Urinary bladder (tissue), 4 donors: ENCODE data around the gene ILDR1. TPM values are rescaled to one million over a fixed set of nuclear protein-coding genes. Genes with fewer than 3 reads are reported as not detected.
"Not testable (repeated sequence)": the region's sequence is repeated elsewhere in the genome, so short reads cannot be mapped to it uniquely, and the experiment has no call there.

Source experiments
- DNase-seq: peaks from one replicate; pipeline ENCODE4 v3.0.0-alpha.2; 2015; ENCODE audit errors: extremely low spot score
- H3K27ac ChIP-seq: one replicate; pipeline ENCODE4 v1.5.1; 2013; ENCODE audit warnings: low read depth, mild to moderate bottlenecking, moderate library complexity
- H3K36me3 ChIP-seq: one replicate; pipeline ENCODE4 v1.6.1; 2013; ENCODE audit warnings: mild to moderate bottlenecking, moderate library complexity; ENCODE audit not compliant: insufficient read depth
- H3K4me1 ChIP-seq: one replicate; pipeline ENCODE4 v1.6.1; 2013; ENCODE audit warnings: mild to moderate bottlenecking, moderate library complexity; ENCODE audit not compliant: insufficient read depth
- H3K4me3 ChIP-seq: one replicate; pipeline ENCODE4 v1.5.1; 2013; ENCODE audit warnings: low read depth, low read length
- WGBS: extraction: QIAGEN DNeasy Blood & Tissue Kit; methylation state at CpG from one replicate; pipeline ENCODE4 v1.1.7; 2013; 5-methylcytosine and 5-hydroxymethylcytosine counted together
- polyA plus RNA-seq: library from polyadenylated mRNA; stranded (reverse); fragments of 200-250 nt; gene quantifications from one replicate; pipeline ENCODE4 v1.2.3, GENCODE V29; 2013
- small RNA-seq: library from RNA; depleted of rRNA; stranded (forward); fragments of <200 nt; gene quantifications from one replicate; pipeline ENCODE3, GENCODE V24; 2014
- total RNA-seq: library from RNA; depleted of rRNA; stranded (reverse); fragments of >200 nt; gene quantifications from one replicate; pipeline ENCODE4 v1.2.3, GENCODE V29; 2014
- donor health status: healthy with polysubstance abuse.
- donor health status: healthy.

Gene ILDR1
- total and polyA plus RNA-seq, 2 donors: 1.2 TPM

- not testable (repeated sequence) for DNase-seq
Measured at GRCh38 chr3:121938141-121938855, 83.7 kb downstream of the ILDR1 start.

More at GRCh38 chr3:121938141-121938855, 83.7 kb downstream of the ILDR1 start:
- not testable (repeated sequence) for H3K36me3 ChIP-seq, H3K4me3 ChIP-seq, H3K27ac ChIP-seq, H3K4me1 ChIP-seq
- WGBS: 83% methylated on average over 29 of the region's 29 CpGs

Small RNAs within 50 kb of the gene (small RNA-seq; reads per million reads assigned to genes)
- gene RF00019: not detected

Other genes with a start within 250 kb of the ILDR1 start
- gene IQCB1, start 187.2 kb downstream of the ILDR1 start, total RNA-seq: 41.1 TPM
- 13.0 TPM for gene IQCB1, start 187.2 kb downstream of the ILDR1 start, polyA plus RNA-seq
- gene EAF2, start 187.0 kb downstream of the ILDR1 start, total RNA-seq: 16.4 TPM
- 5.5 TPM for gene EAF2, start 187.0 kb downstream of the ILDR1 start, polyA plus RNA-seq
- 14.0 TPM for gene SLC15A2, start 127.8 kb downstream of the ILDR1 start, total RNA-seq
- gene SLC15A2, start 127.8 kb downstream of the ILDR1 start, polyA plus RNA-seq: 0.65 TPM
- 6.1 TPM for gene CD86, start 33.1 kb upstream of the ILDR1 start, total RNA-seq
- gene CD86, start 33.1 kb upstream of the ILDR1 start, polyA plus RNA-seq: 3.4 TPM
- gene CASR, start 161.4 kb upstream of the ILDR1 start, total RNA-seq: 0.74 TPM
- 0.25 TPM for gene CASR, start 161.4 kb upstream of the ILDR1 start, polyA plus RNA-seq